ENCODE data around the gene PPP1R27. TPM values are rescaled to one million over a fixed set of nuclear protein-coding genes. Genes with fewer than 3 reads are reported as not detected.

Gene PPP1R27
- total RNA-seq, 5 donors from 2014 or later (not counting 1 experiment from before 2014, with no cell fraction given) = not detected

DNA sequence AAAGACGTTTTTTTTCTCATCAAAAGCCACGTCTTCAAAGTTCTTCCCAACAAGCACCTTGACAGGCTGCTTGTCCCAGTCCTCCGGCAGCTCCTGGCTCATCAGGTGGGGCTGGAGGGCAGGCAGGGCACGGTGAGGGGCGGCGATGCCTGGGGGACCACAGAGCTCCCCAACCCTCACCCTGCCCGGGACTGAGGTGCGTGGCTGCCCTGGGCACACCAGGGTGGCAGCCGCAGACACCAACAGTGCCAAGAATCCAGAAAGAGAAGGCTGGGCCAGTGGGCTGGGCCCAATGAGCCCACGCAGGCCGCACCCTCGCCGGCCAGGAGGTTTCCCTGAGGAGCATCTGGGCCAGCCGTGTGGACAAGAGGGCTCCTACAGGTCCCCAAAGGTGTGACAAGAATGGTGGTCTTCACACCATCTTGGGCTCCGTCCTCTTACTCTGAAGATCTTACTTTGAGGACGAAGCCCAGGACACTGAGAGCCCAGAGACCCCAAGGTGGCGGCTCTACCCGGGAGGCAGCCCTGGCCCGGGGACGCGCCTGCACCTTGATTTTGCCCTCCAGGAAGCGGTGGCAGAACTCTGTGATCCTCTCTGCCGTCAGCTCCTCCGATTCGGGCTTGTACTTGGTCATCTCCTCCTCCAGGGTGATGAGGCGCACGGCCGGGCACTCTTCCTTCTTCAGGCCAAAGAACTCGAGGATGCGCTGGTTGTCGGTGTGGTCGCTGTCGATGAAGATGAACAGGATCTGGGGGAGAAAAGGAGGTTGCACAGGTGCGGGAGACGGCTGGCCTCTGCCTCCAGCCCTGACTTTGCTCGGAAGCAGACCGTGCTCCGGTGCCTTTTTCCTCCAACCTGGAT lies 11.3 kb upstream of the PPP1R27 start:
- Histone ChIP-seq H3K4me3 (ENCODE audit: control insufficient read depth in 1 of 2, extremely low read depth in 1 of 2, low read length in 1 of 2) (no peak overlapping the region), H3K36me3 (ENCODE audit: control insufficient read depth in 2 of 2, extremely low read depth in 1 of 2, insufficient read depth in 1 of 2, low read length in 1 of 2) (peaks cover 15 to 56% of the 10 kb centered on the region in 2 donors), H3K27me3 (replicated peaks in 1 of 2; ENCODE audit: control insufficient read depth in 2 of 2, extremely low read depth in 1 of 2, insufficient read depth in 2 of 2, low read length in 1 of 2) (no peaks in the 10 kb centered on the region), H3K9me3 (no peaks in the 10 kb centered on the region), H3K4me1 (ENCODE audit: control insufficient read depth in 1 of 2, extremely low read depth in 1 of 2, insufficient read depth in 2 of 2, low read length in 2 of 2) (no peaks in the 10 kb centered on the region), H3K27ac (ENCODE audit: low read length) (no peak overlapping the region)
- DNase-seq (no peak), ATAC-seq (replicated peaks in 1 of 4) (no peak)
- Mint-ChIP-seq H3K9me3 (no peaks in the 10 kb centered on the region), H3K27me3 (no peaks in the 10 kb centered on the region), H3K4me3 (no peak overlapping the region), H3K4me1 (no peaks in the 10 kb centered on the region), H3K36me3 (peaks cover 20% of the 10 kb centered on the region), H3K27ac (no peak overlapping the region)
- POLR2A ChIA-PET = no interaction called here
- 97% methylated on average over 28 of the region's 38 CpGs for WGBS (ENCODE audit: insufficient coverage)
- CTCF ChIA-PET = no interaction called here

DNA sequence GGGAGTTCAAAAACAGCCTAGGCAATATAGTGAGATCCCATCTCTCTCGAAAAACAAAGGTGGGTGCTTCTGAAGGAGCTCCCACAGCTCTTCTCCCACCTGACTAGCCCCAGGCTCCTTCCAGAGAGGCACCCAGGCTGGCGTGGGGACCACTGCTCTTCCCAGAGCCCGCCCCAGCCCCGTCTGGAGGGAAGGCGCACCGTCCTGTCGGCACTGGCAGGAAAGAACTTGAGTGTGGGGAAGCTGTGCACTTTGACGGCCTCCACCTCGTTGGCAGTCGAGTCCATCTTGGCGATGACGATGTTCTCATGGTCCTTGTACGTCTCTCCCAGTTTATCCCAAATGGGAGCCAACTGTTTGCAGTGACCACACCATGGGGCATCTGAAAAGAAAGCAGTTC lies 10.5 kb upstream of the PPP1R27 start:
- CTCF ChIA-PET = no interaction called here
- Histone ChIP-seq H3K36me3 (ENCODE audit: control insufficient read depth in 2 of 2, extremely low read depth in 1 of 2, insufficient read depth in 1 of 2, low read length in 1 of 2) (peaks cover 15 to 55% of the 10 kb centered on the region in 2 donors), H3K27me3 (replicated peaks in 1 of 2; ENCODE audit: control insufficient read depth in 2 of 2, extremely low read depth in 1 of 2, insufficient read depth in 2 of 2, low read length in 1 of 2) (no peaks in the 10 kb centered on the region), H3K4me1 (ENCODE audit: control insufficient read depth in 1 of 2, extremely low read depth in 1 of 2, insufficient read depth in 2 of 2, low read length in 2 of 2) (no peaks in the 10 kb centered on the region), H3K9me3 (no peaks in the 10 kb centered on the region), H3K27ac (ENCODE audit: low read length) (no peak overlapping the region), H3K4me3 (ENCODE audit: control insufficient read depth in 1 of 2, extremely low read depth in 1 of 2, low read length in 1 of 2) (no peak overlapping the region)
- Mint-ChIP-seq H3K4me3 (no peak overlapping the region), H3K27ac (no peak overlapping the region), H3K27me3 (no peaks in the 10 kb centered on the region), H3K4me1 (no peaks in the 10 kb centered on the region), H3K36me3 (peaks cover 20% of the 10 kb centered on the region), H3K9me3 (no peaks in the 10 kb centered on the region)
- DNase-seq = no peak
- WGBS (ENCODE audit: insufficient coverage) = 97% methylated on average over 11 of the region's 13 CpGs
- POLR2A ChIA-PET = no interaction called here
- ATAC-seq (replicated peaks in 1 of 4) = no peak

- Histone ChIP-seq H3K9me3 (no peaks in the 10 kb centered on the region), H3K4me3 (ENCODE audit: control insufficient read depth in 1 of 2, extremely low read depth in 1 of 2, low read length in 1 of 2) (no peak overlapping the region), H3K36me3 (ENCODE audit: control insufficient read depth in 2 of 2, extremely low read depth in 1 of 2, insufficient read depth in 1 of 2, low read length in 1 of 2) (peaks cover 15 to 55% of the 10 kb centered on the region in 2 donors), H3K27me3 (replicated peaks in 1 of 2; ENCODE audit: control insufficient read depth in 2 of 2, extremely low read depth in 1 of 2, insufficient read depth in 2 of 2, low read length in 1 of 2) (no peaks in the 10 kb centered on the region), H3K27ac (ENCODE audit: low read length) (no peak overlapping the region), H3K4me1 (ENCODE audit: control insufficient read depth in 1 of 2, extremely low read depth in 1 of 2, insufficient read depth in 2 of 2, low read length in 2 of 2) (no peaks in the 10 kb centered on the region)
- no peak overlapping the region for H3K4me3 Mint-ChIP-seq
- no peak overlapping the region for H3K27ac Mint-ChIP-seq
- CTCF ChIA-PET = no interaction called here
- no peaks in the 10 kb centered on the region for H3K9me3 Mint-ChIP-seq
- H3K27me3 Mint-ChIP-seq = no peaks in the 10 kb centered on the region
- WGBS (ENCODE audit: insufficient coverage) = 97% methylated on average over 7 of the region's 13 CpGs
- DNase-seq (no peak), ATAC-seq (replicated peaks in 1 of 4) (no peak)
- POLR2A ChIA-PET = no interaction called here
- H3K4me1 Mint-ChIP-seq = no peaks in the 10 kb centered on the region
- H3K36me3 Mint-ChIP-seq = peaks cover 20% of the 10 kb centered on the region
These were observed 10.0 kb upstream of the PPP1R27 start for GRCh38 chr17:81844887-81845286.

- Histone ChIP-seq H3K9me3 (no peaks in the 10 kb centered on the region), H3K36me3 (ENCODE audit: control insufficient read depth in 2 of 2, extremely low read depth in 1 of 2, insufficient read depth in 1 of 2, low read length in 1 of 2) (peaks cover 15 to 55% of the 10 kb centered on the region in 2 donors), H3K4me3 (ENCODE audit: control insufficient read depth in 1 of 2, extremely low read depth in 1 of 2, low read length in 1 of 2) (no peak overlapping the region), H3K27ac (ENCODE audit: low read length) (no peak overlapping the region), H3K4me1 (ENCODE audit: control insufficient read depth in 1 of 2, extremely low read depth in 1 of 2, insufficient read depth in 2 of 2, low read length in 2 of 2) (no peaks in the 10 kb centered on the region), H3K27me3 (replicated peaks in 1 of 2; ENCODE audit: control insufficient read depth in 2 of 2, extremely low read depth in 1 of 2, insufficient read depth in 2 of 2, low read length in 1 of 2) (no peaks in the 10 kb centered on the region)
- H3K36me3 Mint-ChIP-seq = peaks cover 20% of the 10 kb centered on the region
- ATAC-seq (replicated peaks in 1 of 4) (no peak), DNase-seq (no peak)
- no peaks in the 10 kb centered on the region for H3K27me3 Mint-ChIP-seq
- no peaks in the 10 kb centered on the region for H3K9me3 Mint-ChIP-seq
- H3K4me1 Mint-ChIP-seq = no peaks in the 10 kb centered on the region
- CTCF ChIA-PET = no interaction called here
- POLR2A ChIA-PET = no interaction called here
- no peak overlapping the region for H3K27ac Mint-ChIP-seq
- H3K4me3 Mint-ChIP-seq = no peak overlapping the region
- WGBS (ENCODE audit: insufficient coverage) = 97% methylated on average over 14 of the region's 14 CpGs
These were observed 9.5 kb upstream of the PPP1R27 start for GRCh38 chr17:81844327-81844851.

DNA sequence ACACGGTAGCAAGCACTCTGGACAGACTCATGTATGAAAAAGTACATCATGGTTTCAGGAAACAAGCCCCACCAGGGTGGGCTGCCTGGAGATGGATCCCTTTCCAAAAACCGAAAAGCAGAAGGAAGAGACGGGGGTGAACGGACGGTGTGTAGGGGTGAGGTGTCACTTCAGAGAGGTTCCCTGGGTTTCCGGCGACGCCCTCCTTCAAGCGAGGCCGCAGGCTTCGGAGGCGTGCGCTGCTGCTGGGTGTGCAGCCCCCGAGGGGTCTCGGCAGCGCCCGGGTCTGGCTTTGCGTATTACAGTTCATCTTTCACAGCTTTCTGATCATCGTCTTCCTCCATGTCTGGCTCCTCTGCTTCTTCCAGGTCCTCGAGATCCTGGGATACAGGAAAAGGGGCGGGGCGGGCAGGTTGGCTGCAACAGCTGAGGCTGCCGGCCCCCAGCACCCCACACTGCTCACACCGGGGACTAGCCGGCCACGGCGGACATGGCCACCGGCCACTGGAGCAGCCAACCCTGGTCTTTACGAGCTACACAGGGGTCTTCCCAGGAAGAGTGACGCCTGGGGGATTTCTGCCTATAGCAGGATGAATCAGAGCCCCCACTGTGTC lies 9.0 kb upstream of the PPP1R27 start:
- Mint-ChIP-seq H3K27me3 (no peaks in the 10 kb centered on the region), H3K36me3 (peaks cover 20% of the 10 kb centered on the region), H3K4me1 (no peaks in the 10 kb centered on the region), H3K27ac (no peak overlapping the region), H3K9me3 (no peaks in the 10 kb centered on the region), H3K4me3 (no peak overlapping the region)
- POLR2A ChIA-PET = no interaction called here
- Histone ChIP-seq H3K9me3 (no peaks in the 10 kb centered on the region), H3K36me3 (ENCODE audit: control insufficient read depth in 2 of 2, extremely low read depth in 1 of 2, insufficient read depth in 1 of 2, low read length in 1 of 2) (peaks cover 15 to 55% of the 10 kb centered on the region in 2 donors), H3K27ac (ENCODE audit: low read length) (no peak overlapping the region), H3K4me1 (ENCODE audit: control insufficient read depth in 1 of 2, extremely low read depth in 1 of 2, insufficient read depth in 2 of 2, low read length in 2 of 2) (no peaks in the 10 kb centered on the region), H3K4me3 (ENCODE audit: control insufficient read depth in 1 of 2, extremely low read depth in 1 of 2, low read length in 1 of 2) (no peak overlapping the region), H3K27me3 (replicated peaks in 1 of 2; ENCODE audit: control insufficient read depth in 2 of 2, extremely low read depth in 1 of 2, insufficient read depth in 2 of 2, low read length in 1 of 2) (no peaks in the 10 kb centered on the region)
- CTCF ChIA-PET = no interaction called here
- ATAC-seq (replicated peaks in 1 of 4) = no peak
- 93% methylated on average over 26 of the region's 30 CpGs for WGBS (ENCODE audit: insufficient coverage)
- DNase-seq = no peak

DNA sequence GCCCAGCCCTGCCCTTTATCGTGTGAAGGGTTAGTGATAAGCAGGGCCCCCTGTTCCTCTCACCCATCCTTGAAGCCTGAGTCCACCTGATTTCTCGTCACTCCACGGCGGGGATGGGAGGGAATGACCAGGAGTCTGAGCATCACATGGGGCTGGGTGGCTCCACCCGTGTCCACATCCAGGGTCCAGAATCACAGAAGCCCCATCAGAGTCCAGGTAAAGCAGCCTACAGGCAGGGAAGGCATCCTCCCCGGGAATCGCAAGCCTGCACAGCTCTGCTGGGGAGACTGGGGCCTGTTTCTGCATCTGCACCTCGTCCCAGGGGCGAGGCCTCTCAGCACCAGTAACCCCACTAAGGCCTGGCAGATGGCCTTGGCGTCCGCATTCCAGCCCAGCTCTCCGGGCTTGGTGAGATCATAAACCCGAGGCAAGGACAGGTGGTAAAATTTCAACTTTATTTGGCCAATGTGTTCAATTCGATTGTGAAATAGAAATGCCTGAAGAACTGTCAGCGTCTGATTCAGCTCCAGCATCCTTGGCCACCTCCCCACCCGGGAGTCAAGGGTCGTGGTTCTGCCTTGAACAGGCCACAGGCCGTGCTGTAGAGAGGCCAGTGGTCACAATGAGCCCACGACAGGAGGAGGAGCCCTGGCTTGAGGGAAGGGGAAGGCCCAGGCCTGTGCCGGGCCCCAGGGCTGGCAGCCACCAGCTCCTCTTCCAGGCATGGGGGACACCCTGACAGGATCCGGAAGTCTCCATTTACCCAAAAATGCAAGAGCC lies 8.1 kb upstream of the PPP1R27 start:
- Histone ChIP-seq H3K27me3 (replicated peaks in 1 of 2; ENCODE audit: control insufficient read depth in 2 of 2, extremely low read depth in 1 of 2, insufficient read depth in 2 of 2, low read length in 1 of 2) (no peaks in the 10 kb centered on the region), H3K4me1 (ENCODE audit: control insufficient read depth in 1 of 2, extremely low read depth in 1 of 2, insufficient read depth in 2 of 2, low read length in 2 of 2) (no peaks in the 10 kb centered on the region), H3K4me3 (ENCODE audit: control insufficient read depth in 1 of 2, extremely low read depth in 1 of 2, low read length in 1 of 2) (no peak overlapping the region), H3K9me3 (no peaks in the 10 kb centered on the region), H3K27ac (ENCODE audit: low read length) (no peak overlapping the region), H3K36me3 (ENCODE audit: control insufficient read depth in 2 of 2, extremely low read depth in 1 of 2, insufficient read depth in 1 of 2, low read length in 1 of 2) (peaks cover 15 to 51% of the 10 kb centered on the region in 2 donors)
- no peaks in the 10 kb centered on the region for H3K9me3 Mint-ChIP-seq
- WGBS (ENCODE audit: insufficient coverage) = 91% methylated on average over 19 of the region's 21 CpGs
- no peak for ATAC-seq (replicated peaks in 1 of 4)
- H3K4me3 Mint-ChIP-seq = no peak overlapping the region
- H3K27ac Mint-ChIP-seq = peak overlapping the region in 1 of 2 donors; percentile 52
- H3K4me1 Mint-ChIP-seq = no peaks in the 10 kb centered on the region
- no peaks in the 10 kb centered on the region for H3K27me3 Mint-ChIP-seq
- CTCF ChIA-PET = no interaction called here
- POLR2A ChIA-PET = no interaction called here
- peaks cover 20% of the 10 kb centered on the region for H3K36me3 Mint-ChIP-seq
- no peak for DNase-seq
